NCI-H1048 (cell line): ENCODE data around the gene NEGR1.

Source experiments
- DNase-seq: peaks from one replicate; lab custom pipeline; 2025; lab: John Stamatoyannopoulos, UW

Gene NEGR1

DNA sequence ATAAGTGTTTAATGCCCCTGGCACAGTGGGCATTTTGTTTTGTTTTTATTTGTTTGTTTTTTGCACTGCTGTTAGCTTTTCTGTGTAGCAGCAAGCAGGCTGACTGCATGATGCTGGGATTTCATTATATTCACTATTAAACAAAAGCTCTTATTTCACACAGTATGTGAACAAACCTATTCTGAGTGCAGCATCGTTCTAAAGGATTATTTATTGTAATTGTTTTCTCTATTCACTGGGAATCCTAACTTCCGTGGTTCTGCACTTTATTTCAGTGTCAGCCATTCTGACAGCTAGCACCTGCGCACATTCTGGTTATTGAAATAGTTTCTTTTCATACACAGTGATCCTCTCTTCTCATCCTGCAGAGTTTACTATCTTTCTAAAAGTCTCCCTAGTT lies 595.0 kb downstream of the NEGR1 start:
- DNase-seq: no peak

GRCh38 chr1:71676979-71677925 lies 605.1 kb downstream of the NEGR1 start:
- DNase-seq: no peak

- no peak for DNase-seq
These were observed 614.3 kb downstream of the NEGR1 start for GRCh38 chr1:71668065-71668464.

DNA sequence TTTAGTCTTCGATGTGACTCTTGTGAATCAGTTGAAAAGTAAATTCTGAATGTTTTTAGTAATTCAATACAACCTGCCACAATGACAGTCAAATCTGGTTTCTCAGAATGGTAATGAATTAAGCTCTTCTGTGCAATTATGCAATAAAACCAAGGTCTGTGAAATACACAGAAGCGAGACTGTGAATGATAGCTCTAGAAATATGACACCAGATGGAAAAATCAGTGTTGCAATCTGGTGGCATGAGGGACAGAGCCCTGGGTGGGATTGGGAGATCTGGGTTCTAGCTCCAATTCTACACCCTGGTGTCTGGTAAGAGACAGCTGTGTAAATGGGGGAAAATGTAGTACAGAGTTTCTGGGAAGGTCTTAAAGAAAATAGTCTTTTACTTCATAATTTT lies 615.1 kb downstream of the NEGR1 start:
- DNase-seq: no peak

DNA sequence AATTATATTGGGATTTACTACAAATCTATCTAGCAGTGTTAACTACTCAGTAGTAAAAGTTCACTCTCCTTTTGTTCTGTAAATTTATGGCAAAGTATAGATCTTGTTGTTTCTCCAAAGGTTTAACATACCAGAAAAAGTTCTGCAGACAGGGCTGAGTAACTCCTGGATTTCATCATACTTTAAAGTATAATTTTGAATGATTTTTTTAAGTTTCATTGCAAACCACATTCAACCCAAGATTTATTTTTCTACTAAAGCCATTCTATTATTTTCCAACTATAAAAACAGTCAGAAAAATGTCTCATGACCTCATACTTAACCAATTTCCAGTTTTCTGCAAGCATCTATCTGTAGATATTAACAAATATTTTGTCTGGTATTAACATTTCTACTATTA lies 615.7 kb downstream of the NEGR1 start:
- DNase-seq: no peak

DNA sequence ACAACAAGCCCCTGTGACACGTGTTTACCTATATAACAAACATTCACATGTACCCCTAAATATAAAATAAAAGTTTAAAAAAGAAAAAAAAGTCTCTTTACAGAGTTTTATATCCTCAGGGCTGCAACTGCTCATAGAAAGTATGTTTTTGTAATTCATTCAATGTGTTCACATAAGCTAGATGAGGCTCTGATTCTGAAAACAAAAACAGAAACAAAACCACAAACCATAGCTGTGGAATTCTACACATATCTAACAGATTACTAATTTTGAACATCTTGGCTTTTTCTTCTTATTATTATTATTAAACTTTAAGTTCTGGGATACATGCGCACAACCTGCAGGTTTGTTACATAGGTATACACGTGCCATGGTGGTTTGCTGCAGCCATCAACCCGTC lies 621.9 kb downstream of the NEGR1 start:
- no peak for DNase-seq

GRCh38 chr1:71657891-71658679 lies 624.3 kb downstream of the NEGR1 start:
- no peak for DNase-seq

DNA sequence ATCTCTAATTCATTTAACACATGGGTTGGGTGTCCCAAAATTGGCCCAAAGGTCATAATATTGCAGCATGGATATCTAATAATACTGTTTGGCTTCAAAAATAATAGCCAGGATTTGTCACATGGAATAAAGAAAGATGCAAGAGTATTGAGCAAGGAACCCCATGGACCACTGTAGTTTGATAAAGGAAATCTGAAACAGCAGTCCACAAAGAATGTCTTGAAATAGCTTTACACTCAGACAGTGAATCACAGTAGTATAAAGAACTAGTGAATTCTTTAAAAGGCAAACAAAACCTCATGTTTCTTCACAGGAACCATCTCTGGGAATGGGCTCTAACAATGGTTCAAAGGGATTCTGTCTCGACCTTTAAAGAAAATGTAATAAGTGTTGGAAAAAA lies 625.4 kb downstream of the NEGR1 start:
- no peak for DNase-seq

DNA sequence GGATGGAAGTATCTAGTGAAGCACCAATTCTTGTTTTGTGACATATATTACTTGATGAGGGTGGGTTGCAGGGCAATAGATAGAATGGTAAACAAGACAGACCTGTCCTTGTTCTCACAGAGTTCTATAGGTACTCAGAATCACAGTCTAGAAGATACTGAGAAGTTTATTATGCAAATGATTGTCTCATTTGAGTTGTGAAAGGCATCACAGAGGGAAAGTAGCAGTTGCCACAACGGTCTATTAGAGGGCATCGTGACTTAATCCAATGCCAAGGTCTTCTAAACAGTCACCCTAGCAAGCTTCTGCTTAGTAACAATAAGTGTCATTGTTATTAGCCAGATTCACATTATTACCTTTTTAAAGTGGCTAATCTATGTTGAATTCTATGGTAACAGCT lies 626.7 kb downstream of the NEGR1 start:
- no peak for DNase-seq

DNA sequence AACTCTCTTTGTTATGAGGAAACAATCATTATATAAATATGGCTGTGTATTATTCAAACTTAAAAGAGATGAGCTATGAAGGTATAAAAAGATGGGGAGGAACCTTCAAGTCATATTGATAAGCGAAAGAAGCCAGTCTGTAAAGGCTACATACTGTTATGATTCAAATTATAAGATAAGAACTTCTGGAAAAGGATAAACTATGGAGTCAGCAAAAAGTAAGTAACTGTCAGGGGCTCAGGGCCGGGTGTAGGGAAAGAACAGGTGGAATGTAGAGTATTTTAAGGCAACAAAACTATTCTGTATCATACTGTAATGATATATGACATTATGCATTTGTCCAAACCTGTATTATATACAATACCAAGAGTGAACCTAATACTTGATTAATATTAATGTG lies 628.4 kb downstream of the NEGR1 start:
- DNase-seq: no peak

GRCh38 chr1:71651214-71651613 lies 631.1 kb downstream of the NEGR1 start:
- no peak for DNase-seq

- no peak for DNase-seq
These were observed 632.2 kb downstream of the NEGR1 start for GRCh38 chr1:71650119-71650518.

DNA sequence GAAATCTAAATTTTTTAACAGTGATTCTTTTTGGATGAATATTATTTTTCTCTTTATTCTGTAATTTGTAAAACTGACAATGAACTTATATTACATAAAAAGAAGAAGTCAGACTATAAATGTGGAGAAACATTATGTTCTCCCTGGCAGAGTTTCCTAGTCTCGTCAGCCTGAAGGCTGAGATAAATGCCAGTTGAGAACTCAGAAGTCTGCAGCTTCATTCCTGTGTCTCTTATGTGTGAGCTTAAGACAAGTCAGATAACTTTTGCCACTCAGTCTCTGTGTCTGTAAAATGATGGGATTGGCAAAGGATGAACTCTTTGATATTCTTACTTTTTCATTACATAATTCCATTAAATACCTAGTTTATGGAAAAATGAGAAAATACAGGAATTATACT lies 632.7 kb downstream of the NEGR1 start:
- no peak for DNase-seq

- no peak for DNase-seq
These were observed 634.6 kb downstream of the NEGR1 start for GRCh38 chr1:71647513-71648300.

GRCh38 chr1:71645015-71645414 lies 637.3 kb downstream of the NEGR1 start:
- no peak for DNase-seq

DNA sequence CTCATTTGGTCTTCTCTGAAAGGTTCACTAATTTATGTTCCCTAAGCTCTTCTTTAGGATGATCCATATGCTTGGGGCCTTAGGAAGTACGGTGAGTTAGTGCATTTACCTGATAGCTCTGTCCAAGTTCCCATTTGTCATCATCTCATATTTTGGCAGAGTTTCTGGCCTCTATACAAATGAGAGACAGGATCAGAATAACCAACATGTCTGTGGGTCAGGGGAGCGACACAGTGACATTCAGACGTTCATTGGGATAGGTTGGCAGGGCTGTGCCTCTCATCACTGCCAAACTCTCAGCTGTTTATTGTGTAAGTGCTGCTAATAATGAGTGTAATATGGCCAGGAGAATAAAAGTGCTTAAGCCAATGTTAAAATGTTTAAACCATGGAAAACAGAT lies 640.4 kb downstream of the NEGR1 start:
- DNase-seq: no peak

DNA sequence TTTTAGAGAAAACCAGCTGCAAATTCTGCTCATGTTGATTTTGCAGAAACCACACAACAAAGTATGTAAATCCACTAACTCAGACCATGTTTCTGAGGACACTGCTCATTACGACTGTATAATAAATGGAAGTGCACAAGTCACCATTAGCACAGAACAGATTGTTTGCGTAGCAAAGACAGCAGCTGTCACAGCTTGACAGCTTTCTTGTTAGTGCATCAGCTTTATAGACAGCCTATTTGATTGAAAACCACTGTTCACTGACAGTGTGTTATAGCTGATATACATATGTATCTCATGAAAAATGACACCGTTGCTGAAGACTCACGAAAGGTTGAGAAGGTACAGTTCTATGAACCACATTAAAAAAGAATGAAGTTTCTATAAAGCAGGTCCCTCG lies 641.3 kb downstream of the NEGR1 start:
- no peak for DNase-seq

DNA sequence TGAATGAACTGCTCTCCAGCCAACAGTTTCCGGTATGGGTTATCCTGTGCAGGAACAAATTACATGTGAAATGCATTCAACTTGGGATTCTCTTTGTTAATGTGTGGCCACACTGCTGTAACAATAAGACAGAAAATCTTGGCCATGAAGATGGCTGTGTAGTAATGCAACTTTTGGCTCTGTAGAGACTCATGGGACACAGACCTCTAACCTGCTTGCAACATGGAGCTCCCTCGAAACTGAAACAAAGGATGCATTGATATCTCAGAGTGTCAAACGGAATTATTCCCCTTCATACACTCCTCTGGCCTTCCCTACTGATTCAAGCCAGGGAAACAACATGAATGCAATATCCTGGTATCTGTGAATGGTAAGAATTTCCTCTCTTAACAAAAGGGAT lies 642.2 kb downstream of the NEGR1 start:
- DNase-seq: no peak

DNA sequence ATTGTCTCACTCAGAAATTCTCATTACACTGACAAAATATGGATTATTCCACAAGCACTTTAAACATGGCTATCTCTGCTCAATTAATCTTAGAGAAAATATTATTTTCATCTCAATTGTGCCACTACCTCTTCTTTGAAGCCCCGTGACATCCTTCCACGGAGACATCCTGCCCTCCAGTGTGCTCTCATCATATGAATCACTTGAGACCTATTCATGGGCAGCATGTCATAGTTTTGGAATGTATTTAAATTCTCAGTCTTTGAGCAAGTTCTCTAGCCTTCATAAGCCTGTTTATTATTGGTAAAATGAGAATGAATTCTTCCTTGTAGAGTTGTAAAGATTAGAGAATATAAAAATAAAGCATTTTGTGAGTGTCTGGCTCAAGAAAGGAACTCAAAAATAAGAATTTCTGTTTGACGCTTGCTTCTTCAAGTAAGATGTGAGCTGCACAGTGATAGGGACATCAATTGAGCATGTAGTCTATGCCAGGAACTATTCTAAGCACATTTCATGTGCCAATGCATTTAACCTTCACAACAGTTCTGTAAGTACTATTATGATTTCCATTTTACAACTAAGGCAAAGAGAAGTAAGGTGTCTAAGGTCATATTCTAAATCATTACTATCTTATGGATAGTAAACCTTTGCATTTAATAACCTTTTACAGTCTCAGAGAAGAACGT lies 644.1 kb downstream of the NEGR1 start:
- no peak for DNase-seq

DNA sequence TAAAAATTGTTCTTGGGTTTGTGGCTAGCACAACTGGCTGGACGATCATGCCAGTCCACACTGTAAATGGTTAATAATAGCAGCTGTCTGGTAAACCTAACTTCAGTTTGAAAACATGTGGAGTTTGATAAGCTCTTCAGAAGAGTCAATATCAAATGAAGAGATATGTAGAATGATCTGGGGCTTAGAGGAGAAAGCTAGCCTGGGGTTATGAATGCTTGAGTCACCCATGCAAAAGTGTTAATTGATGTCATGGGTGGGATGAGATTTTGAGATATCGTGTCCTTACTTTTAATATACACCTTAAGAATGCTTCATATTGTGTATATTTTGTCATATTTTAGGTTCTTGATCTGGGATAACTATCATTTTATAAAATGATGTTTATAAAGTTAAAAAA lies 646.8 kb downstream of the NEGR1 start:
- DNase-seq: no peak

GRCh38 chr1:71634159-71634558 lies 648.2 kb downstream of the NEGR1 start:
- DNase-seq: no peak

DNA sequence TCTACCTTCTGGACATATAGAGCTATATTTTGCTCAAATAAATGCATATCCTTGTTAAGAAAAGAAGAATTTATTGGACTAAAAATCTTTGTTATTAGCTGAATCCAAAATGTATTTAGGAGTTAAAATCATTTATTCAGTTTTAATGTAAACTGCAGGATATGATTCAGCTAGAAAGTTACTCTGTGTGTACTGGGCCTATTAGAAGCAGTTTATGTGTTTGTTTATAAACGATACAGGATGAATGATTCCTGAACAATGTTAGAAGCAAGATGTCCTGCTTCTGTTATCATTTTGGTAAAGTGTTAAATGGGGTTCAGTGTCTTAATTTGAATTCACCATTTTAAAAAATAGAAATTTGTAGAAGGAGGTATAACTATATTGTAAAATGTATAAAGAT lies 652.3 kb downstream of the NEGR1 start:
- DNase-seq: no peak
